Keratinocyte (primary cell): ENCODE data around the gene ITCH. TPM values are rescaled to one million over a fixed set of nuclear protein-coding genes. Genes with fewer than 3 reads are reported as not detected.
"Not testable (repeated sequence)": the region's sequence is repeated elsewhere in the genome, so short reads cannot be mapped to it uniquely, and the experiment has no call there.

Experiments
- DNase-seq: peaks from one replicate; pipeline ENCODE4 v3.0.0-alpha.2; 2011; ENCODE audit warnings: low read depth, missing footprints, low spot score
- FAIRE-seq: peaks from 2 replicates; lab custom pipeline; 2011; peaks lifted over from hg19 to GRCh38; lab: Jason Lieb, UNC
- H2AFZ ChIP-seq: 2 replicates; pipeline ENCODE4 v1.6.0; 2012; ENCODE audit warnings: low read length, control low read depth, inconsistent platforms; ENCODE audit not compliant: control insufficient read depth
- H3K27ac ChIP-seq: 2 replicates; pipeline ENCODE4 v1.5.1; 2011; ENCODE audit warnings: low read length; ENCODE audit not compliant: control insufficient read depth, insufficient read depth
- H3K27me3 ChIP-seq: 3 replicates; pipeline ENCODE4 v1.6.0; 2011; ENCODE audit warnings: low read length; ENCODE audit not compliant: control insufficient read depth, insufficient read depth; ENCODE audit errors: extremely low read depth
- H3K36me3 ChIP-seq, 2 experiments: 2 replicates in 1 of 2; 3 replicates in 1 of 2; pipeline ENCODE4 v1.5.1; 2011; ENCODE audit warnings: low read length in 2 of 2, mild to moderate bottlenecking in 1 of 2; ENCODE audit not compliant: control insufficient read depth in 2 of 2, insufficient read depth in 2 of 2; ENCODE audit errors: extremely low read depth in 1 of 2
- H3K4me1 ChIP-seq: 3 replicates; pipeline ENCODE4 v1.5.1; 2011; ENCODE audit warnings: low read length; ENCODE audit not compliant: control insufficient read depth, insufficient read depth; ENCODE audit errors: extremely low read depth
- H3K4me2 ChIP-seq: 3 replicates; pipeline ENCODE4 v1.6.0; 2011; ENCODE audit warnings: low read depth, low read length; ENCODE audit not compliant: control insufficient read depth, insufficient read depth; ENCODE audit errors: extremely low read depth
- H3K4me3 ChIP-seq, 3 experiments: fragments of 200-600 bp in 1 of 3; sonication (generic) in 1 of 3; 2 replicates in 2 of 3; 3 replicates in 1 of 3; pipeline ENCODE4 v1.5.1; 2011 to 2016; ENCODE audit warnings: low read length in 3 of 3, mild to moderate bottlenecking in 3 of 3, control low read depth in 2 of 3, inconsistent platforms in 1 of 3, low read depth in 1 of 3, mixed read lengths in 1 of 3, mixed run types in 1 of 3, moderate library complexity in 1 of 3; ENCODE audit not compliant: control insufficient read depth in 2 of 3, insufficient read depth in 2 of 3; ENCODE audit errors: extremely low read depth in 1 of 3
- H3K79me2 ChIP-seq: 2 replicates; pipeline ENCODE4 v1.6.0; 2012; ENCODE audit warnings: low read length; ENCODE audit not compliant: control insufficient read depth, insufficient read depth
- H3K9ac ChIP-seq: 3 replicates; pipeline ENCODE4 v1.6.0; 2011; ENCODE audit warnings: low read length; ENCODE audit not compliant: control insufficient read depth, insufficient read depth; ENCODE audit errors: extremely low read depth
- H3K9me1 ChIP-seq: 3 replicates; pipeline ENCODE4 v1.6.0; 2011; ENCODE audit warnings: low read length; ENCODE audit not compliant: control insufficient read depth, insufficient read depth; ENCODE audit errors: extremely low read depth
- H3K9me3 ChIP-seq: 2 replicates; pipeline ENCODE4 v1.5.1; 2012; ENCODE audit warnings: low read depth, low read length; ENCODE audit not compliant: control insufficient read depth
- H4K20me1 ChIP-seq: 3 replicates; pipeline ENCODE4 v1.6.0; 2011; ENCODE audit warnings: low read length; ENCODE audit not compliant: control insufficient read depth, insufficient read depth; ENCODE audit errors: extremely low read depth
- EZH2 ChIP-seq: IDR thresholded peaks from one replicate; pipeline ENCODE4 v1.6.1; 2012; ENCODE audit warnings: inconsistent platforms, mild to moderate bottlenecking, low read length, moderate library complexity
- dilution Hi-C: fragments of 300-500 bp; cut with MboI; formaldehyde crosslinking; loops from one replicate; pipeline ENCODE4 v1.7.0; 2020; ENCODE audit warnings: low sequenced_read_pairs; ENCODE audit not compliant: extremely low pct_ligation_motif_present
- polyA plus RNA-seq, 5 experiments: library from polyadenylated mRNA; depleted of rRNA in 3 of 5; stranded (reverse) in 3 of 5; stranded (forward) in 1 of 5; unstranded in 1 of 5; fragments of >200 nt; gene quantifications; 1 replicate in 1 of 5; 2 replicates in 3 of 5; 3 replicates in 1 of 5; pipeline versions ENCODE4 v1.2.1 to v1.2.3, GENCODE V29; 2011 to 2012; ENCODE audit warnings: missing spikeins in 2 of 5, low read depth in 1 of 5, low replicate concordance in 1 of 5
- TF ChIP-seq, protein P1 (sequence below), 3 experiments: IDR thresholded peaks in 1 of 3; conservative IDR thresholded peaks in 1 of 3; optimal IDR thresholded peaks in 1 of 3; 2 replicates in 2 of 3; 3 replicates in 1 of 3; pipeline versions ENCODE3 to v1.5.1; 2011; ENCODE audit warnings: low read length in 3 of 3, mild to moderate bottlenecking in 3 of 3, moderate library complexity in 2 of 3, control low read depth in 1 of 3, inconsistent platforms in 1 of 3; ENCODE audit not compliant: insufficient read depth in 2 of 3; ENCODE audit errors: extremely low read depth in 1 of 3

Gene ITCH
- polyA plus RNA-seq, 1 donor (not counting 4 experiments of a cell fraction or from before 2014, with no cell fraction given), result 42.5 TPM

- Histone ChIP-seq H3K27ac (peak within 1 kb of the TSS; percentile 96), H3K36me3 (peaks cover 9 to 15% of the 10 kb centered on the region in 2 experiments), H3K27me3 (no peaks in the 10 kb centered on the region), H3K9me1 (no peaks in the 10 kb centered on the region), H3K9ac (peak within 1 kb of the TSS; percentile 96), H2AFZ (peak within 1 kb of the TSS; percentile 53), H3K9me3 (no peaks in the 10 kb centered on the region), H3K79me2 (peaks cover 46% of the 10 kb centered on the region), H3K4me2 (peak within 1 kb of the TSS; percentile 88), H3K4me3 (peak within 1 kb of the TSS; percentile 83 to 98 (median 97)), H3K4me1 (peaks cover 25% of the 10 kb centered on the region), H4K20me1 (peaks cover 2% of the 10 kb centered on the region)
- dilution Hi-C loops, result no loop called here
- peak; percentile 81 for DNase-seq
- TF ChIP-seq EZH2, result no peak
- TF ChIP-seq, protein P1, sequence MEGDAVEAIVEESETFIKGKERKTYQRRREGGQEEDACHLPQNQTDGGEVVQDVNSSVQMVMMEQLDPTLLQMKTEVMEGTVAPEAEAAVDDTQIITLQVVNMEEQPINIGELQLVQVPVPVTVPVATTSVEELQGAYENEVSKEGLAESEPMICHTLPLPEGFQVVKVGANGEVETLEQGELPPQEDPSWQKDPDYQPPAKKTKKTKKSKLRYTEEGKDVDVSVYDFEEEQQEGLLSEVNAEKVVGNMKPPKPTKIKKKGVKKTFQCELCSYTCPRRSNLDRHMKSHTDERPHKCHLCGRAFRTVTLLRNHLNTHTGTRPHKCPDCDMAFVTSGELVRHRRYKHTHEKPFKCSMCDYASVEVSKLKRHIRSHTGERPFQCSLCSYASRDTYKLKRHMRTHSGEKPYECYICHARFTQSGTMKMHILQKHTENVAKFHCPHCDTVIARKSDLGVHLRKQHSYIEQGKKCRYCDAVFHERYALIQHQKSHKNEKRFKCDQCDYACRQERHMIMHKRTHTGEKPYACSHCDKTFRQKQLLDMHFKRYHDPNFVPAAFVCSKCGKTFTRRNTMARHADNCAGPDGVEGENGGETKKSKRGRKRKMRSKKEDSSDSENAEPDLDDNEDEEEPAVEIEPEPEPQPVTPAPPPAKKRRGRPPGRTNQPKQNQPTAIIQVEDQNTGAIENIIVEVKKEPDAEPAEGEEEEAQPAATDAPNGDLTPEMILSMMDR (optimal IDR thresholded peaks at IDR 0.05 in 1 of 3, IDR thresholded peaks at IDR 0.05 in 1 of 3, conservative IDR thresholded peaks at IDR 0.05 in 1 of 3; ENCODE audit: extremely low read depth in 1 of 3, insufficient read depth in 2 of 3, low read length in 3 of 3), result no peak
- peak; percentile 13 for FAIRE-seq
These were observed 153.4 kb downstream of the ITCH start, which contains the start of gene DYNLRB1 for GRCh38 chr20:34516247-34517113. Gene DYNLRB1, plus strand, starts transcription at chr20:34516422. Its CDS starts 37 bp downstream, at chr20:34516459.

DNA sequence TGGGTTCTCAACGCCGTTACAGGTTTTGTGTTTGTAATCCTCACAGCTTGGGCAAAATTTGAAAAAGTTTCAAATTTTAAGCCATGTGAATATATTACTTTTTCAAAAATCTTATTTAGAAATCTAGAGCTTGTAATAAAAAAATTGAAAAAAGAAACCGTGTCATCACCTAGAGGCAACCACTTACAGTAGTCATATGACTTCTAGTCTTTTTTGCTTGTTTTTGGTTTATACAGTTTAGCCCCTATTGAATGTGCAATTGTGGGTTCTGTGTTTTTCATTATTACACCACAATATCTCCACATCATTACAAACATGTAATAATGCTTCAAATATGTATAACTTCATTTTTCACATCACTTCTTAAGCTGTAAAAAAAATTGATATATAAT lies 154.0 kb downstream of the ITCH start:
- peaks cover 8 to 18% of the 10 kb centered on the region in 2 experiments for H3K36me3 ChIP-seq
- peaks cover 53% of the 10 kb centered on the region for H3K79me2 ChIP-seq
- no peaks in the 10 kb centered on the region for H3K27me3 ChIP-seq
- no peaks in the 10 kb centered on the region for H3K9me3 ChIP-seq
- TF ChIP-seq, protein P1 (optimal IDR thresholded peaks at IDR 0.05 in 1 of 3, IDR thresholded peaks at IDR 0.05 in 1 of 3, conservative IDR thresholded peaks at IDR 0.05 in 1 of 3; ENCODE audit: extremely low read depth in 1 of 3, insufficient read depth in 2 of 3, low read length in 3 of 3), result no peak
- TF ChIP-seq EZH2, result no peak
- H2AFZ ChIP-seq, result no peak overlapping the region
- DNase-seq, result no peak
- peaks cover 7% of the 10 kb centered on the region for H4K20me1 ChIP-seq
- peak overlapping the region; percentile 69 for H3K4me2 ChIP-seq
- dilution Hi-C loops, result no loop called here
- H3K4me1 ChIP-seq, result peaks cover 25% of the 10 kb centered on the region
- no peak for FAIRE-seq
- peak overlapping the region; percentile 96 for H3K27ac ChIP-seq
- no peaks in the 10 kb centered on the region for H3K9me1 ChIP-seq
- H3K4me3 ChIP-seq, result peak overlapping the region; percentile 83 to 98 (median 97)
- H3K9ac ChIP-seq, result peak overlapping the region; percentile 96

GRCh38 chr20:34518863-34519262 lies 155.8 kb downstream of the ITCH start:
- Histone ChIP-seq H3K79me2 (peaks cover 66% of the 10 kb centered on the region), H3K4me1 (peaks cover 20% of the 10 kb centered on the region), H3K36me3 (peaks cover 5 to 12% of the 10 kb centered on the region in 2 experiments), H4K20me1 (peaks cover 13% of the 10 kb centered on the region)
- H3K9me3 ChIP-seq, DNase-seq, H3K27me3 ChIP-seq, H3K27ac ChIP-seq, H3K9ac ChIP-seq, H3K4me3 ChIP-seq, H3K9me1 ChIP-seq, H2AFZ ChIP-seq, dilution Hi-C loops, H3K4me2 ChIP-seq, FAIRE-seq: not testable (repeated sequence)
